Nephron progenitor cell (in vitro differentiated cells): ENCODE data around the gene SLC66A1.
A peak's percentile ranks its signal among the peaks of the same experiment; 100 is the strongest.

Experiments used
- DNase-seq: peaks from one replicate; pipeline ENCODE4 v3.0.0; 2021
- H3K27ac Mint-ChIP-seq: 2 replicates; pipeline ENCODE4 v1.8.0; 2021; ENCODE audit warnings: mild to moderate bottlenecking, moderate library complexity, mixed read lengths
- H3K27me3 Mint-ChIP-seq: 2 replicates; pipeline ENCODE4 v1.8.0; 2021; ENCODE audit warnings: mild to moderate bottlenecking, low read depth, mixed read lengths; ENCODE audit not compliant: poor library complexity
- H3K36me3 Mint-ChIP-seq: 2 replicates; pipeline ENCODE4 v1.8.0; 2021; ENCODE audit warnings: low read depth, mixed read lengths
- H3K4me1 Mint-ChIP-seq: 2 replicates; pipeline ENCODE4 v1.8.0; 2021; ENCODE audit warnings: mixed read lengths
- H3K4me3 Mint-ChIP-seq: 2 replicates; pipeline ENCODE4 v1.8.0; 2021; ENCODE audit warnings: mild to moderate bottlenecking, moderate library complexity, mixed read lengths
- H3K9me3 Mint-ChIP-seq: 2 replicates; pipeline ENCODE4 v1.8.0; 2021; ENCODE audit warnings: mild to moderate bottlenecking, moderate library complexity, mixed read lengths
- TF ChIP-seq, protein P1 (sequence below): fragments of 200-600 bp; sonication (generic); IDR thresholded peaks from 2 replicates; pipeline ENCODE4 v1.5.0; 2021; ENCODE audit warnings: antibody characterized with exemption

Gene SLC66A1

DNA sequence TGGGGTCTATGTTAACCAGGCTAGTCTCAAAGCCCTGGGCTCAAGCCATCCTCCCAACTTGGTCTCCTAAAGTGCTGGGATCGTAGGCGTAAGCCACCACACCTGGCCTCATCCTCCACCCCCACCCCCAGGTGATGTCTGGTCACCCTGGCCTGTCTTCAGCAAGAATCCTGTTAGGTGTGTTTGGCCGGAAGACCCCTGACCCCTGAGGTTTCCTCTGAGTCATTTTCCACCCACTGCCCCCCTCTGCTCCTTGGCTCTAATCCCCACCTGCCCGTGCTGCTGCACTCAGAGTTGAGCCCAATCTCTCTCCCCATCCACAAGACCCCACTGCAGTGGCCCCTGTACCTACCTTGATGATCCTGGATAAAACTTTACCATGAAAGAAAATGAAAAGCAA, 25.2 kb downstream of the SLC66A1 start:
- Mint-ChIP-seq H3K27me3 (peaks cover 3% of the 10 kb centered on the region), H3K4me3 (no peak overlapping the region), H3K27ac (no peak overlapping the region), H3K4me1 (peaks cover 27% of the 10 kb centered on the region), H3K36me3 (peaks cover 14% of the 10 kb centered on the region), H3K9me3 (no peaks in the 10 kb centered on the region)
- DNase-seq: no peak
- TF ChIP-seq, protein P1, sequence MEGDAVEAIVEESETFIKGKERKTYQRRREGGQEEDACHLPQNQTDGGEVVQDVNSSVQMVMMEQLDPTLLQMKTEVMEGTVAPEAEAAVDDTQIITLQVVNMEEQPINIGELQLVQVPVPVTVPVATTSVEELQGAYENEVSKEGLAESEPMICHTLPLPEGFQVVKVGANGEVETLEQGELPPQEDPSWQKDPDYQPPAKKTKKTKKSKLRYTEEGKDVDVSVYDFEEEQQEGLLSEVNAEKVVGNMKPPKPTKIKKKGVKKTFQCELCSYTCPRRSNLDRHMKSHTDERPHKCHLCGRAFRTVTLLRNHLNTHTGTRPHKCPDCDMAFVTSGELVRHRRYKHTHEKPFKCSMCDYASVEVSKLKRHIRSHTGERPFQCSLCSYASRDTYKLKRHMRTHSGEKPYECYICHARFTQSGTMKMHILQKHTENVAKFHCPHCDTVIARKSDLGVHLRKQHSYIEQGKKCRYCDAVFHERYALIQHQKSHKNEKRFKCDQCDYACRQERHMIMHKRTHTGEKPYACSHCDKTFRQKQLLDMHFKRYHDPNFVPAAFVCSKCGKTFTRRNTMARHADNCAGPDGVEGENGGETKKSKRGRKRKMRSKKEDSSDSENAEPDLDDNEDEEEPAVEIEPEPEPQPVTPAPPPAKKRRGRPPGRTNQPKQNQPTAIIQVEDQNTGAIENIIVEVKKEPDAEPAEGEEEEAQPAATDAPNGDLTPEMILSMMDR: no peak

DNA sequence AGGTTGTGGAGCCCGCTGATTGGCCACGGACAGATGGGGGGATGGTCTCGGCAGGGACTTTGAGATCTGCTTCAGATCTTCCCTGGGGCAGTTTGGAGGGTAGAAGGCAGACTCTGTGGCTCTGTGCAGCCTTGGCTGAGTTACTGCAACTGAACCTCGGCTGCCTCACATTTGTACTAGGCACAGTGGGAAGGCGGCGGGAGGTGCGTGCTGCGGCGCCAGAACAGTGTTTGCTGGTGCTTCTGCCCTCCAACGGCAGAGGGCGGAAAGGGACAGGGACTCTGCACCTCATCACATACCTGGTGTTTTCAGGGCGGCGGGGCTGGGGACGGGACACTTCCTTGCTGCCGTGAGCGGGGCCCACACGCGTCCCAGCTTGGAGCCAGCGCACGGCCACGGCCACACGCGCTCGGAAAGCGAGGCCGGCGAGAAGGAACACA, 26.2 kb downstream of the SLC66A1 start:
- TF ChIP-seq, protein P1: peak; percentile 53
- Mint-ChIP-seq H3K4me3 (peak overlapping the region; percentile 36), H3K27ac (no peak overlapping the region), H3K36me3 (peaks cover 19% of the 10 kb centered on the region), H3K9me3 (no peaks in the 10 kb centered on the region), H3K27me3 (peaks cover 3% of the 10 kb centered on the region), H3K4me1 (peaks cover 27% of the 10 kb centered on the region)
- peak; percentile 67 for DNase-seq

DNA sequence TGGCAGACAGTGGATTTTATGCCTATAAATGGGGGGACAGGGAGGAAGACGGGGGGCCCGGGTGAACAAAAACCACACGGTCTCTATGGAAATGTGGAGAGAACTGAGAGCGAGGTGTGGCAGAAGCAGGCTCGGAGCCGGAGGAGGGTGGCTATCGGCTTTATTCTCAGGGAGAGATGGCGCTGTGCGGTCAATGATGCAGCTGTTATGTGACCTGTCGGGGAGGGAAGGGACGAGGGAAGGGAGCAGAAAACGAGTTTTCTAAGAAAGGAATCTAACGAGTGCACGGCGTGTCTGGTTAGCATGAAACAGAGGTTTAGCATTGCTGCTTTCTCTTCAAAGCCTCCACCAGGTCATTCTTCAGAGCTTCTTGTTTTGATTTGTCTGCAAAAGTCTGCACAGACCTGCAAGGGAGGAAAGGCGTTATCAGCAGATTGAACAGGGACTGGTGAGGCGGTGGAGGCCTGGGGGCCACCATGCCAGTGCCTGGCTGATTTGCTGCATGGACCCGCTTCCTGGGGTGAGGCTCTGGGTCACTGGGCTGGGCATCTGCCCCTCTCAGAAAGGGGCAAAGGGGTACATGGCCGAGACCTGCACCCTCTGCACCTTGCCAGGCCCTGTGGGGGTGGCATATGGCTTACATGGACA, 27.2 kb downstream of the SLC66A1 start:
- Mint-ChIP-seq H3K4me1 (peaks cover 30% of the 10 kb centered on the region), H3K4me3 (no peak overlapping the region), H3K9me3 (no peaks in the 10 kb centered on the region), H3K36me3 (peaks cover 23% of the 10 kb centered on the region), H3K27ac (peak overlapping the region; percentile 71), H3K27me3 (peaks cover 3% of the 10 kb centered on the region)
- TF ChIP-seq, protein P1: no peak
- no peak for DNase-seq

DNA sequence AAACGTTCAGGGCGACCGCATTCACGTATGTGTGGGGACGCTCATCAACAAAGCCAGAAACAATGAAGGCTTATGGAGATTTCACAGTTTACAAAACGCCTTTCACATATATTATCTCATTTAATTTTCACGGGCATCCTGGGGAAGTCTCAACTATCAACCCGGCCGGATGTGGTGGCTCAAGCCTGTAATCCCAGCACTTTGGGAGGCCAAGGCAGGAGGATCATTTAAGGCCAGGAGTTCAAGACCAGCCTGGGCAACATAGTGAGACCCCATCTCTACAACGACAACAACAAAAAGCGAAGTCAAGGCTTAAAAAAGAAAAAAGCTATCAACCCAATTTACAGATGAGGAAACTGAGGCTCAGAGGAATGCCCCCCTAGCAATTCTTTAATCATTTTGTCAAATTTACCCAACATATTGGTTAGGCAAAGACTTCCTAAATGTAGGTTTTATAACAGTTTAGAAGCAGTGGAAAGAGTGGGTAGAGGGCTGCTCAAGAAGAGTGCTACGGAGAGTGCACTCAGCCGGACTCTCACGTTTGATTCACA, 28.3 kb downstream of the SLC66A1 start:
- peaks cover 33% of the 10 kb centered on the region for H3K4me1 Mint-ChIP-seq
- TF ChIP-seq, protein P1: no peak
- H3K27ac Mint-ChIP-seq: no peak overlapping the region
- no peak for DNase-seq
- H3K27me3 Mint-ChIP-seq: no peaks in the 10 kb centered on the region
- peaks cover 23% of the 10 kb centered on the region for H3K36me3 Mint-ChIP-seq
- no peaks in the 10 kb centered on the region for H3K9me3 Mint-ChIP-seq
- H3K4me3 Mint-ChIP-seq: no peak overlapping the region

DNA sequence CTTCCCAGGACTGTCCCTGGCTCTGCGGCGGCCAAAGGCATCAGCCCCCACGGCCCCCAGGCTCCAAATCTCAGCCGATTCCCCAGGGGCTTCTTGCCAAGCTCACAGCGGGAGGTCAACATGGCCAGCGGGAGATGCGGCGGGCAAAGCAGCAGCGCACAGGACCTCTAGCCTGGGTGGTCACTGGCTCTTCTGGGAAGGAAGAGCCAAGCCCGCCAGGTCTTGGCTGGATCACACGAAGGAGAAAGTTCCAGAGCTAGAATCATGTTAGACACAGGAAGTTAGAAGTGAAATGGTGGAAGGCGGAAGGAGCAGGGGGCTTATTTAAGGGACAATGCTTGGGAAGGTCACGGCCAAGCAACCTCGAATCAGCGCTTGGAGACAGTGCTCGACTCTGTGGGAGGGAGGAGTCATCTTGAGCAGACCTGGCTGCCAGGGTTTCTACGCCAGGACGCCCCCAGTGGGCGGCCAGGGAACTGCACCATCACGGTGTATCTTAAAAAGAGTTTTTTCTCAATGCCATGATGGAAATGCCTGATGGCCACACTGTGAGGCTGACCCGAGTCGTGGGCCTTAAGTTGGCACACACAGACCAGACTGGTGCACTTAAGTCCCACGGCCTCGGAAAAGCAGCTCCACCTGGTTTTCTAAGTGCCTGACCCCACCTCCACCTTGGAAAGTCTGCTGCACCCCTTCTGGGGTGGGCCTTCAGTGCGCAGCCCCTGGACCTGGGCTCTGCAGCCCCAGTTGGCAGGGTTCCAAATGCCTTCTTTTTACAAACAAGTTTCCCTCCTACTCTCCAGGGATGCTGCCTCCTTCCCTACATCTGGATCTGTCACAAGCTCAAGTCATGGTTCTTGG, 29.3 kb downstream of the SLC66A1 start:
- H3K36me3 Mint-ChIP-seq: peaks cover 23% of the 10 kb centered on the region
- peaks cover 33% of the 10 kb centered on the region for H3K4me1 Mint-ChIP-seq
- peak overlapping the region; percentile 58 for H3K27ac Mint-ChIP-seq
- no peaks in the 10 kb centered on the region for H3K27me3 Mint-ChIP-seq
- TF ChIP-seq, protein P1: peak; percentile 94
- H3K9me3 Mint-ChIP-seq: no peaks in the 10 kb centered on the region
- DNase-seq: peak; percentile 87
- H3K4me3 Mint-ChIP-seq: no peak overlapping the region
